Activated CD8-positive, alpha-beta memory T cell treated with anti-CD3 and anti-CD28 coated beads for 48 hours (primary cell): ENCODE measurements around the gene LSM7.
"Not testable (repeated sequence)": the region's sequence is repeated elsewhere in the genome, so short reads cannot be mapped to it uniquely, and the experiment has no call there.

Experiments
- DNase-seq, 3 experiments: peaks; one replicate each; pipeline ENCODE4 v3.0.0-alpha.2; 2020; ENCODE audit warnings: low read depth in 2 of 3, low spot score in 2 of 3

The LSM7 gene

GRCh38 chr19:2355168-2356035 lies 27.0 kb upstream of the LSM7 start:
- DNase-seq, result no peak

- no peak for DNase-seq
Observed at GRCh38 chr19:2354670-2355069, 26.3 kb upstream of the LSM7 start.

GRCh38 chr19:2353887-2354592 lies 25.7 kb upstream of the LSM7 start:
- DNase-seq, result no peak

- no peak for DNase-seq
Observed at GRCh38 chr19:2353159-2353886, 24.9 kb upstream of the LSM7 start.

- DNase-seq, result no peak
Observed at GRCh38 chr19:2352121-2352520, 23.7 kb upstream of the LSM7 start.

GRCh38 chr19:2351591-2351990 lies 23.2 kb upstream of the LSM7 start:
- no peak for DNase-seq

- DNase-seq, result no peak
Observed at GRCh38 chr19:2350656-2351055, 22.3 kb upstream of the LSM7 start.

- not testable (repeated sequence) for DNase-seq
Observed at GRCh38 chr19:2349818-2350217, 21.4 kb upstream of the LSM7 start.

GRCh38 chr19:2345794-2346663 lies 17.6 kb upstream of the LSM7 start:
- DNase-seq, result no peak

GRCh38 chr19:2345076-2345475 lies 16.7 kb upstream of the LSM7 start:
- DNase-seq, result no peak

GRCh38 chr19:2344381-2344870 lies 16.0 kb upstream of the LSM7 start:
- DNase-seq, result no peak

- no peak for DNase-seq
Observed at GRCh38 chr19:2343289-2343982, 15.1 kb upstream of the LSM7 start.

GRCh38 chr19:2342656-2343288 lies 14.4 kb upstream of the LSM7 start:
- DNase-seq, result no peak

GRCh38 chr19:2341982-2342381 lies 13.6 kb upstream of the LSM7 start:
- no peak for DNase-seq

- no peak for DNase-seq
Observed at GRCh38 chr19:2341244-2341751, 12.9 kb upstream of the LSM7 start.

- DNase-seq, result no peak
Observed at GRCh38 chr19:2340496-2341243, 12.3 kb upstream of the LSM7 start.

GRCh38 chr19:2339644-2340310 lies 11.4 kb upstream of the LSM7 start:
- DNase-seq, result no peak
